RPMI7951 (cell line): ENCODE measurements around the gene PRODH. TPM values are rescaled to one million over a fixed set of nuclear protein-coding genes. Genes with fewer than 3 reads are reported as not detected.
"Not testable (repeated sequence)": the region's sequence is repeated elsewhere in the genome, so short reads cannot be mapped to it uniquely, and the experiment has no call there.

Experiments
- DNase-seq: peaks from one replicate; pipeline ENCODE4 v3.0.0-alpha.2; 2012; ENCODE audit warnings: low read depth
- total RNA-seq: library from RNA; depleted of rRNA; stranded (reverse); fragments of >200 nt; shearing (Covaris generic); gene quantifications from 2 replicates; pipeline ENCODE4 v1.2.3, GENCODE V29; 2014; rRNA removed

PRODH gene, protein sequence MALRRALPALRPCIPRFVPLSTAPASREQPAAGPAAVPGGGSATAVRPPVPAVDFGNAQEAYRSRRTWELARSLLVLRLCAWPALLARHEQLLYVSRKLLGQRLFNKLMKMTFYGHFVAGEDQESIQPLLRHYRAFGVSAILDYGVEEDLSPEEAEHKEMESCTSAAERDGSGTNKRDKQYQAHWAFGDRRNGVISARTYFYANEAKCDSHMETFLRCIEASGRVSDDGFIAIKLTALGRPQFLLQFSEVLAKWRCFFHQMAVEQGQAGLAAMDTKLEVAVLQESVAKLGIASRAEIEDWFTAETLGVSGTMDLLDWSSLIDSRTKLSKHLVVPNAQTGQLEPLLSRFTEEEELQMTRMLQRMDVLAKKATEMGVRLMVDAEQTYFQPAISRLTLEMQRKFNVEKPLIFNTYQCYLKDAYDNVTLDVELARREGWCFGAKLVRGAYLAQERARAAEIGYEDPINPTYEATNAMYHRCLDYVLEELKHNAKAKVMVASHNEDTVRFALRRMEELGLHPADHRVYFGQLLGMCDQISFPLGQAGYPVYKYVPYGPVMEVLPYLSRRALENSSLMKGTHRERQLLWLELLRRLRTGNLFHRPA
- not detected in 2 replicates for total RNA-seq

DNA sequence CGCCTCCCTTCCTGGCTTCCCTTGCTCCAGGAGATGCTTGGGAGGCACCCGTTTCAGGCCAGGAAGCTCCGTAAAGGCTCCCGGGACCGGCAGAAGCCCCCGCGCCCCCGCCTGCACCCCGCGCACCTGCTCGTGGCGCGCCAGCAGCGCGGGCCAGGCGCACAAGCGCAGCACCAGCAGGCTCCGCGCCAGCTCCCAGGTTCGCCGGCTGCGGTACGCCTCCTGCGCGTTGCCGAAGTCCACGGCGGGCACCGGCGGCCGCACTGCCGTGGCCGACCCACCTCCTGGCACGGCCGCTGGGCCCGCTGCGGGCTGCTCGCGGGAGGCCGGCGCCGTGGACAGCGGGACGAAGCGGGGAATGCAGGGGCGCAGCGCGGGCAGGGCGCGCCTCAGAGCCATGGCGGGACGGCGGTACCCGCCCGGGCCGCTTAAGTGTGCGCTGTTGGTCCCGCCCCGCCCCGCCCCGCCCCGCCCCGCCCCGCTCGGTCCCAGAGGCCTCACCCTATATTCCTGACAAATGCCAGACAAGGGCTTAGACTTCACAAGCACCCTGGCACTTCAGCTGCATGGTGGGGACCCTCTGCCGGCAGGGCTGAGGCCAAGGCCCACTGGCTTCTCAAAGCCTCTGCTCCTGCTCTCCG, at the start of gene PRODH:
Gene PRODH, minus strand, starts transcription at position 405 of the 641 bp plus-strand sequence. Its CDS starts 6 bp downstream, at position 399.
- no peak for DNase-seq

DNA sequence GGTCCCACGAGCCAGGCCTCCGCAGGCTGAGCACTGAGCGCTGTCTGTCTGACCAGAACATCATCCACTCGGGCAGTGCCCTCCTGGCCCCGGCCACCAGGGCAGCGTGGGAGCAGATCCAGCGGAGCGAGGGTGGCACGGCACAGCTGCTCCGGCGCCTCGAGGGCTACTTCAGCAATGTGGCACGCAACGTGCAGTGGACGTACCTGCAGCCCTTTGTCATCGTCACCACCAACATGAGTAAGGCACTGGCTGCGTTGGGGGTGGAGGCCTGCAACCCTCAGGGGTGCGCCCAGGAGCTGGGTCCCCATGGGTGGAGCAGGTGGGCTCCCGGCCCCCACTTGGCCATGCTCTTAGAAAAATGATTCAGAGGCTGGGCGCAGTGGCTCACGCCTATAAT, 49.7 kb upstream of the PRODH start:
- DNase-seq: no peak

DNA sequence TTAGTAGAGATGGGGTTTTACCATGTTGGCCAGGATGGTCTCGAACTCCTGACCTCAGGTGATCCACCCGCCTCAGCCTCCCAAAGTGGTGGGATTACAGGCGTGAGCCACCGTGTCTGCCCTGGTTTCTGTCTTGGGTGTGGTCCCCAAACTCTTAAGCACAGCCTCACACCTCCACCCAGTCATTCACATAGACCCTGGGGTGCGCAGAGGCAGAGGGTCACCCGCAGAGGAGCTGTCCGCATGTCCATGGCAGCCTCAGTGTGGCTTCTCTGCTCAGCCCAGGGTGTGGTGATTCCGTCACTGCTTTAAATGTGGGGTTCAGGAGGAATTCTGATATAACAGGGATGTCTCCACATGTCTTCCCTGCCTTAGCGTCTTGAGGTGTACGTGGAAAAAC, 48.5 kb upstream of the PRODH start:
- DNase-seq: no peak

DNA sequence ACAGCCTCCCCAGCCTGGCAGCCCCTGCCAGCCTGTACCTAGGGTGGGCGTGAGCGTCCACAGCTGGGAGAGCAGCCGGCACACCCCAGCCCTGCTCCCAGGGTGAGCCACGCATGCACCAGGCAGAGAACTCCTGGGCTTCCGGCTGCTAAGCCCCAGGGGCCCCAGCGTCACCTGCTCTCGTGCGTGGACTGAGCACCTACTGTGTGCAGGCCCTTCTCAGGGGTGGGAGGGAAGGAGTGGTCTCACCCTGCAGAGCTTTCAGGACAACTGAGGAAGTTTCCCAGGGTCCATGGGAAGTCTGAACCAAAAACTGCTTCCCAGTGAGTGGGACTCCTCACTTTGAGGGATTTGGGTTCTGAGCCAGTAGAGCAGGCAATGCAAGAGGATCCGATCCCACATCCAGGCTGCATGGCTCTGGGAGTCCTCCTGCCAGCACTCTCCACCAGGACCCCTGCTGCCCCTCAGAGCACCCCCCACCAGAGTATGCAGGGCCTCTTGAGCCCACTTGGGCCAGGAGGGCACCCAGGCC, 47.1 kb upstream of the PRODH start:
- DNase-seq: no peak

DNA sequence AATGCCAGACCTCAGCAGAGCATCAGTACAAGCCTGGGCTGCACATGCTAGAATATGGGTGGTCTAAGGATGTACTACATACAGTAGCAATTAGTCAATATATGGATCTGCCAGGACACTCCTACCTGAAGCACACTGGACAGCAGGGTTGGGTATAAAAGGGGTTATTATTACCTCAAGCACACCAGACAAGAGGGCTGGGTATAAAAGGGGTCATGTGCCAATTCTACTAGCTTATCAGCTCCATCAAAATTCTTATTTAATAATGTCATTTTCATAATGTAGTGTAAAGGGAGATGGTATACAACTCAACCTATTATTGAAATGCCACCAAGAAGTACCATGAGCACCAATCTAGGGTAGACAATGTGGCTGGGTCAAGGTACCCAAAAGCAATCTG, 44.7 kb upstream of the PRODH start:
- no peak for DNase-seq

DNA sequence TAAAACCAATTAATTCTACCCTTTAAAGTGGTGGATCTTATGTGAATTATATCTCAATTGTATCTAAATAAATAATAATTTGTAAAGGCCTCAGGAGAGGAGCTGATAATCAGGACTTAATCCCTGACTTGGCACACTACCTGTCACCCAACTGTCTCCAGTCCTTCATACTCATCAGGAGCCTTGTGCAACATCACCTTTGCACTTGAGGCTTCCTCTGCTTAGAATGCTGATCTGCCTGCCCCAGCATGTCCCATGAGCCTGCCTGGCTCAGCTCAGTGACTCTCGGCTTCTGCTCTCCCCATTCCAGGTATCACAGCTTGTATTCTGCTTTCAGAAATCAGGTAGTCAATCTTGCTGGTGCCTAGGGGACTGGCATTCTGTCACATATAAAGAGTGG, 43.9 kb upstream of the PRODH start:
- DNase-seq: no peak

DNA sequence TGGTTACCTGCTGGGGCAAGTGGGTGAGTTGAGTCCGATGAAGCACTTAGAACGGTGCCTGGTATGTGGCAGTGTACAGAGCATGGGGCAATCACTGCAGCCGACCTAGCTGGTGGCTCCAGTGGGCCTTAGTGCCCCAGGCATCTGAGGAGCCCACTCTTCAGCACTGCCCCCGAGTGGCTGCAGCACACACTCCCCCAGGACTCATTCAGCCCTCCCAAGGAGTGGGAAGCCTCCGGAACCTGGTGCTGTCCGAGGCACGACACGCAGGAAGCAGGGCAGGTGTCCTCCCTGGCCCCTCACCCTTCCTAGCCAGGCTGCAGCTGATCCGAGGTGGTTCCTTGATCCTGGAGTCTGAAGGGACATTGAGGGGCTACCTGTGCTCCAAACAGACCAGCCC, 42.4 kb upstream of the PRODH start:
- no peak for DNase-seq

DNA sequence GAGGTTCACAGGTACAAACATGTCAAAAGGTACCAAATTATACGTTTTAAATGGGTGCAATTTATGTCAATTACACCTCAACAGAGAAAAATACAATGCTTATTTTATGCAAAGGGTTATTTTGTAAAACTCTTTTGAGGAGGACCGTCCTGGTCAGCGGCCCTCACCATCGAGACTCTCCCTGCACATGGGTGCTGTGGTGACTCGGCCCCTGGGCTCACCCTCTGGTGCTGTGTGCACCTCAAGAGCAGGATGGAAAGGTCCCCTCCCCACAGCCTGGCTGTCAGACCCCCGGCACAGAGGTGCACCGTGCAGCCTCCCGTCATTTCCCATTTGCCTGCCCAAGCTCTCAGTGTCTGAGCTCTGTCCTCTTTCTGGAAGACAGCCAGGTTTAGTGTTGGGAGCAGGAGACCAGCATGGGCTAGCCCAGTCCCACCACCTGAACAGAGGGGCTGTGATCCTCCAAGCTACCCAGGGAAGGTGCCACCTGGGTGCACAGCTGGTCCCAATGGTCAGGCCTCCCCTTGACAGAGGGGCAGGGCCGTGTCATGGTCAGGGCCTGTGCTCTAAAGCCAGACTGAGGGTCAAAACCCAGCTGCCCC, 41.8 kb upstream of the PRODH start:
- no peak for DNase-seq

DNA sequence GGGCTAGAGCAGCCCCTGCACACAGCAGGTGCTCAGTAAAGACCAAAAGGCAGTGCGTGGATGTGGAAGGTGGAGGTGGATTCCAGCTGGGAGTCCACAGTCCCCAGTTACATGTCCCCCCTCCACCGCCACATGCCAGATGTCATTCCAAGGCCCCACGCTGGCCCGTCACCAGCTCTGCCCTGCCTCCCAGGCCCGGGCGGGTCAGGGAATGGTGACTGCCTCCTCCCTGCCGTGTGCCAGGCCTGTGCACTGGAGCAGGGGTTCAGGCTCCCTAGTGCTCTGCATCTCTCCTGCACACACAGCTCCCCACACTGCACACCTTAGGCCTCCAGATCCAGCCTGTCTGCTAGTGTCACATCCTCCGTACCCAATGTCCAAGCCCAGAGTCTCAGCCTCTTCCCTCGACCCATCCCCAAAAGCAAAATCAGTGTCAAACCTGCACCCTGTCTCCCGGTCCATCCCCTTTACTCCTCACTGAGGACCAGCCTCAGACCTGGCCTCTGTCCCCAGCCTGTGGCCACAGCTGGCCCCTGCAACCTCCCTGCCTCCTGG, 40.2 kb upstream of the PRODH start:
- no peak for DNase-seq

DNA sequence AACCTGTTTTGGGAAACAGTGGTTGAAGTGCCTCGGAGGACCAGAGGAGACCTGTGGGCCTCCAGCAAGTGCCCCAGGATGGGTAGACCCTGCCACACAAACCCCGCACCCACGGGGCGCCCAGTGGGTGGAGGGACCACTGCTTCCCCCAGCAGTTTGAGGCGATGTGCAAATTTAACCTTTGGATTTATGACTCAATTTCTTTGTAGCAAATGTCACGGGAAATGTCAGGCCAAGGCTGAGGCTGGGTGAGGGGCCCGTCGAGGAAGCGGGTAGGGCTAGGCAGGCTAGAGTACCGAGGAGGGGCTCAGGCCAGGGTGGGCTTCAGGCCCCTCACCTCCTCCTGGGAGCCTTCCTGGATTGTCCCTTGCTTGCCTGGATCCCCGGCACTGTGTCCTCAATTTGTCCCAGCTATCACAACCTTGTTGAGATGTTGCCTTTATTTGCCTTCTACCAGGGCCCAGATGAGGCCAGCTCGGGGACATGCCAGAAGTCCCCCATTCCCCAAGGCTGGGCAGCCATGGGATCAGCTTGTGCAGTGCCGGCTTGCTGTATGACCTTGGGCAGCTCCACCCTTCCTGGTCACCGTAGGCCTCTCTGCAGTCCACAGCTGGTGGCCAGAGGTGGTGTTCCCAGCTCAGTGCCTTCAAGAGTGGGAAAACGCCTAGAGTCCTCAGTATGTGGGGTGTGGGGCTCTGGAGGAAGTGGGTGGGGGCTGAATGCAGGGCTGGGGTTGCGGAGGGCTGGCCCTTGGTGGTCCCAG, 39.5 kb upstream of the PRODH start:
- DNase-seq: no peak

DNA sequence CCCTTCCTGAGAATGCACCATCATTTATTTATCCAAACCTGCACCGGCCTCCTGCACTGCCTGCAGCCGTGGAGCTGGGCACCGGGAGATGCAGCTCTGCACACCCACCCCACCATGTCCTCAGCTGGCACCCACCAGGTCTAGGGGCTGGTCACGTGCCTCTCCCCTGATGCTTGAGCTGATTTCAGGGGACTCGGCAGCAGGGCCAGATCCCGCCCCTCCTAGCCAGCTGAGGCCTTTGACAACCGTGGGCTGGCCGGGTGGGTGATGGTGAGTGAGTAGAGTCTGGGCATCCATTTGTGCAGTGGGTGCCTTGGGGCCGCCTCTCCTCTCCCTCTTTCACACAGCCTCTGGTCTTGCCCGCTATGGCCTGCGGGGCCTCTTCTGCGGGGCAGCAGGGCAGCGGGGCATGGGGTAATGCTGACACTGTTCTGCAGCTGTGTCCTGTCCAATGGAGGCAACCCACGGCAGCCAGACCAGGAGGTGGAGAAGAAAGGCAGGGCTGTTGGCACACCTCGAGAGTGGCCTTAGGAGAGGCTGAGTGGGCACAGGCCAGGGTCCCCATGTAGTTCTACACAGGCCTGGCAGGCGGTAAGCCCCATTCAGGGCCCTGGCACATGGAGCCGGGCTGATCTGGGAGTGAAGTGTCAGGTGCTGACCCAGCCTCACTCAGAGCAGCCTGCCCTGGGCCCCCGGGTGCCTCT, 38.5 kb upstream of the PRODH start:
- no peak for DNase-seq

DNA sequence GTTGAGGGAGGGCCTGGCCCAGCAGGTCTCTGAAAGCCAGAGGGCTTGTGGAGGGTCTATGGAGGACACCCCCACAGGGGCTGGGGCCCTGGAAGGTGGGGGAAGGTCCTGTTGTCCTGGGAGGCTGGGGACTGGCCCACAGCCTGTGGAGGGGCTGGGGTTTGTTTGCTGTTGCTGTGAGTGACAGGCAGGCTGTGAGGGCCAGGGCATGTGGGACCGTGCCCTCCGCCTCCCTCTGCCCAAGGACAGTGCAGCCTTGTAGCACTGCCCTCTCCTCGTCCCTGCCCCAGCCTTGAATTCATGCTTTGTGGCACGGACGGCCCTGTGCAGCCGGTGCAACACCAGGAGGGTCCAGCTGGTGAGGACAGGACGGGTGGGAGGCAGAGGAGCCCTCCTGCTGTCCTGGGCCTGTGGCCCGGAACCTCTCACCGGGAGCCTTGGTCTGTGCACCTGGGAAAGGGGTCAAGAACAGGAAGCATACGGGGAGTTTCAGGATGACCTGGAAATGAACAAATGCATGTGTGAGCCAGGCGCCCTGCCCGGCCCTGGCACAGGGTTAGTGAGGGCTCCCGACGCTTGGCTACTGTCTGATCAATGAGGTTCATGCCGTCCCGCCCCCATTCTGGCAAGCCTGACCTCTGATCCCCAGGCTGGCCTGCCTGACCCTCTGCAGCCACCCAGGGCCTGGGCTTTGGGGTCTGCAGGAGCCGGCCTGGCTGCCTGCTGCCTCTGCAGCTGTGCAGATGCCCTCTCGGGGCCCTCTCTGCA, 37.4 kb upstream of the PRODH start:
- no peak for DNase-seq

DNA sequence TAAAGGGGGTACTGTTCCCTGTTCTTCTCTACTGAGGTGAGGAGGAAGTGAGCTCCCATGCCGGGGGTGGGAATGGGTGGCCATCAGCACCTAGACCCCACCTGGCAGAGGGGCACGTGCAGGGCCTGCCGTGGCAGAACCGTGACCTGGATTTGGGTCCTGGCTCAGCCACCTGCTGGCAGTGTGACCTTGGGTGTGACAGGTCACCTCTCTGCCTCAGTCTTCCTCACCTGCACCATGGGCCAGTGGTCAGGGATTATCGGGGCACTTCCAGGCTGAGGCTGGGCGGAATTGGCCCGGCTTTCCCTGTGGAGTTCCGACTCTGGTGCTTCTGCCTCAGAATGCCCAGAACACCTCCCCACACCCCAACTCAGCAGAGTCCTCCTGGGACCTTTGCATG, 36.5 kb upstream of the PRODH start:
- not testable (repeated sequence) for DNase-seq

DNA sequence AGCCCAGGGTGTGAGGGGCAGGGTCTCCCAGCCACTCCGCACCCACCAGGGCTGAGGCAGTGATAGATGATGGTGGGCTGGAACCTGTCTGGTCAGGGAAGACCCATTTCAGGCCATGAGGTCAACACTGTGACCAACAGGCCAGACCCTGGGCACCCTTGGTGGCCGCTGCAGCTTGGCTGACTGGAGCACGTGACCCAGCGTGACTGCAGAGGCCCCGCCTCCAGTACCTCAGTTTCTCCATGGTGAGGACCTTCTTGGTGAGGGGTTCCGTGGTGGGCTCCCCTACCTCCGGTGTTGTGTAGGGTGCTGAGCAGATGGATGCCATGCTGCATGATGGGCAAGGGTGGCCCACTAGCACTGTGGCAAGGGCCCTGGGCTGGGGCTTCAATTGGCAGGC, 35.9 kb upstream of the PRODH start:
- not testable (repeated sequence) for DNase-seq

DNA sequence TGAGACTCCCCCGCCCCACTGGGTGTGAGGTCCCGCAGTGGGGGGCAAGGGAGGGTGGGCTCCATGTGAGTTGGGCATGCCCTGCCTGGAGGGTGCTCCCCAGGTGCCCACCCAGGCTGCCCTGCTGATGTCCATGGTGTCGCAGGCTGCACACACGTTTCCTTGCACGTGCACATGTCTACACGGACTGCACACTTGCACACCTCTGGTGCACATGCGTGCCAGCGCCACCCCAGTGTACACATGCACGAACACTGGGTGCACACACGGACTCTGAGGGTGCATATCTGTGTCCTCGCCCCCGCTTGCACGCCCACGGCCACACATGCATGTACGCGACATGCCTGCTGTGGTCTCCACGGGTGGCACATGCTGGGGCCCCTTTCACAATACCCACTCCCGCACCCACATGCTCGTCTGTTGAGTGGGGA, 35.2 kb upstream of the PRODH start:
- no peak for DNase-seq

DNA sequence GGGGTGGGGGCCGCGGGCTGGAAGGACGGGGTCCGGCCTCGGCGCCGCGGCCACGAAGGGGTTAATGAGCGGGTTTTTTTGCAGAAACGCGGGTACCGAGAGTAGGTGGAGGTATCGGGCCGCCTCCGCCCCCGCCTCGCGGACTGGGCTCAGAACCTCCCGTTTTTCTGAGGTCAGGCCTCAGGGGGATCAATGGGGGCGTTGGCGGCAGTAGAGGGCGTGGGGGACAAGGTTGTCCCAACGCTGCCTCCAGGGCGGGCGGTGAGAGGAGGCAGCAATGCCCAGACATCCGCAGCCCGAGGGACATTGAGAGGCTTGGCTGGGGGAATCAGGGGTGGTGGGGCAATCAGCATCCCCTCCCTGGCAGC, 34.8 kb upstream of the PRODH start:
- DNase-seq: no peak

DNA sequence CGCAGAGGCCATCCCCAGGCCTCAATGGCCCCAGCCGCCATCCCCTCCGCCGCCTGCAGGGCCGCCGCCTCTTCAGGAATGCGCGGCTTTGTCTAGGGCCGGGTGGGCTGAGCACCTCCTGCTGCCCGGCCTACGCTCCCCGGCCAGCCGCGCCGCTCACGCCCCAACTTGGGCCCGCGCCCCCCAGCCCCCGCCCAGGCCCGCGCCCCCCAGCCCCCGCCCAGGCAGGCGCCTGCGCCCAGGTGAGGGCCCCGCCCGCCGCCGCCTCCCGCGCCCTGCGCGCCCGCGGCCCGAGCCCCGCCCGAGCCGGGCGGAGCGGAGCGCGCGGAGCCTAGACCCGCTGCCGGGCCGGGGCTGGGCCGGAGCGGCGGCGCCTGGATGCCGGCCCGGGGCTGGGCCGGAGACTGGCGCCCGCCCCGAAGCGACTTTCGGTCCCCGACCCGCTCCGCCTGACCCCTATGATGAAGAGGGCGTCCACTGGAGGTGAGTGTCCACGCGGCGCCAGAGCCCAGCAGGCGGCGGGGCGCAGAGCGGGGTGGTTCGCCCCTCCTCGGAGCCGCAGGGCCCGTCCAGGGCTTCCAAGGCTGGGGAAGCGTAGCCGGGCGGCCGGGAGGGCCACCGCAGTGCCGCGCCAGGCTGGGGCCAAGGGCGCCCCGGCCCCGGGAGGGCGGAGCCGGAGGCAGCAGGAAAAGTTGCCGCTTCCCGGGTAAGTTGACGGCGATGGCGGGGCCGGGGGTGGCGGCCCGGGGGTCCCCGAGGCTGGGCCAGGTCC, 34.3 kb upstream of the PRODH start:
- DNase-seq: no peak

DNA sequence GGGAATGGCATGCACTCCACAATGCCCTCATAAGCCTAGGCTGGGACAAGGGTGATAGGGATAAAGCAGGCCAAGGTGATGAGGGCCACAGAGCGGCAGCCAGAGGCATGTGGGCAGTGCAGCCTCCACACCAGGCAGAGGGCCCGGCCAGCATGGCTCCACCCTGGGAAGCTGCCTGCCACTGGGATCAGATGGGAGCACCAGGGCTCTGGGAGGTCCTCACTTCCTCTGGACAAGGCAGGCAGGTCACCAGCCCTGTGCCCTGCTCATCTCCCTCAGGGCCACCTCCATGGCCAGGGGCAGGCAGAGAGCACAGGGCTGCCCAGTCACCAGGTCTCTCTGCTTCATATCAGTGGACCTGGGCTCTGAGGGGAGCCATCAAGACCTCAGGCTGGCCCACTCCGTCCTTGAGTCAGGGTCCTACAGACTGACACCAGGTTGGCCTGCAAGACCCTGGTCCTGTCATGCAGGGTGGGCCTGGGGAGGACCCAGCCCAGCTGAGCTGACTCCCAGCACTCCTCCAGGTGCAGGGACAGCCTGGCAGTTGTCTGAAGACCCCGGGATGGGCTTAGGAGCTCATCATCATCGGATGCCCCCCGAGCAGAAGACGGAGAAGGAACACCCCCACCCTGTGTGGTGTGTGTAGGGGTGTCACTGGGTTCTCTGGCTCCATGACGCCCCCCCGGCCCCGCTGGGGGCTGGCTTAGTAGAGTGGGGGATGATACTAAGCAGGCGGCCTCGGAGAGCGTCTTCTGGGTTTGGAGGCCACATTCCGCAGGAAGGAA, 33.3 kb upstream of the PRODH start:
- not testable (repeated sequence) for DNase-seq
